SK-N-SH (cell line): Measurements from ENCODE around the gene SLC9A8. TPM values are rescaled to one million over a fixed set of nuclear protein-coding genes. Genes with fewer than 3 reads are reported as not detected.
"Not testable (repeated sequence)": the region's sequence is repeated elsewhere in the genome, so short reads cannot be mapped to it uniquely, and the experiment has no call there.

Source experiments
- CTCF ChIA-PET: fragments of 300-600, 350-600 bp; formaldehyde crosslinking; extraction: SDS; loops from one replicate; lab custom pipeline; 2021; lab: Yijun Ruan, JAX
- POLR2A ChIA-PET: fragments of 350-600 bp; sonication (Branson Sonifier 250); formaldehyde crosslinking; extraction: SDS; loops from one replicate; lab custom pipeline; 2020; ENCODE audit warnings: antibody characterized with exemption, inconsistent platforms; lab: Yijun Ruan, JAX
- DNase-seq: peaks from one replicate; pipeline ENCODE4 v3.0.0; 2012
- H2AFZ ChIP-seq: fragments of 200-600 bp; sonication (generic); 2 replicates; pipeline ENCODE4 v1.8.1; 2016; ENCODE audit warnings: antibody characterized with exemption, mild to moderate bottlenecking, low read depth
- H3F3A ChIP-seq: fragments of 200-600 bp; sonication (generic); replicated peaks from 2 replicates; pipeline ENCODE3; 2016; ENCODE audit warnings: antibody characterized with exemption, mild to moderate bottlenecking; ENCODE audit not compliant: insufficient read depth
- H3K27ac ChIP-seq, 2 experiments: fragments of 200-500 bp in 1 of 2; fragments of 200-600 bp in 1 of 2; sonication (Bioruptor generic) in 1 of 2; sonication (generic), shearing (Covaris generic) in 1 of 2; 2 replicates each; pipeline versions ENCODE4 v1.5.1 to v1.6.1; 2014 to 2016; ENCODE audit warnings: low read depth in 2 of 2, inconsistent platforms in 1 of 2, low read length in 1 of 2, mild to moderate bottlenecking in 1 of 2, mixed read lengths in 1 of 2
- H3K27me3 ChIP-seq: fragments of 200-600 bp; sonication (generic), shearing (Covaris generic); 2 replicates; pipeline ENCODE4 v1.6.1; 2016; ENCODE audit warnings: mixed run types; ENCODE audit not compliant: insufficient read depth
- H3K36me3 ChIP-seq, 2 experiments: fragments of 200-500 bp in 1 of 2; fragments of 200-600 bp in 1 of 2; sonication (Bioruptor generic) in 1 of 2; sonication (generic) in 1 of 2; replicated peaks in 1 of 2; 2 replicates each; pipeline versions ENCODE3 to v1.5.1; 2014 to 2016; ENCODE audit warnings: low read length in 1 of 2, mild to moderate bottlenecking in 1 of 2; ENCODE audit not compliant: insufficient read depth in 2 of 2, control insufficient read depth in 1 of 2
- H3K4me1 ChIP-seq, 2 experiments: fragments of 200-500 bp in 1 of 2; fragments of 200-600 bp in 1 of 2; sonication (Bioruptor generic) in 1 of 2; sonication (generic), shearing (Covaris generic) in 1 of 2; 2 replicates each; pipeline versions ENCODE4 v1.5.1 to v1.6.1; 2014 to 2016; ENCODE audit warnings: low read depth in 1 of 2, low read length in 1 of 2, mixed run types in 1 of 2; ENCODE audit not compliant: insufficient read depth in 2 of 2, control insufficient read depth in 1 of 2
- H3K4me2 ChIP-seq: fragments of 200-600 bp; sonication (generic), shearing (Covaris generic); 2 replicates; pipeline ENCODE4 v1.6.1; 2017; ENCODE audit warnings: mixed run types
- H3K4me3 ChIP-seq, 2 experiments: fragments of 200-500 bp in 1 of 2; fragments of 200-600 bp in 1 of 2; sonication (Bioruptor generic) in 1 of 2; sonication (generic), shearing (Covaris generic) in 1 of 2; 2 replicates each; pipeline versions ENCODE4 v1.5.1 to v1.8.1; 2014 to 2016; ENCODE audit warnings: low read depth in 2 of 2, inconsistent platforms in 1 of 2, low read length in 1 of 2, mild to moderate bottlenecking in 1 of 2, mixed read lengths in 1 of 2, moderate library complexity in 1 of 2
- H3K79me2 ChIP-seq: fragments of 200-600 bp; sonication (generic); 2 replicates; pipeline ENCODE4 v1.8.1; 2017; ENCODE audit warnings: mild to moderate bottlenecking; ENCODE audit not compliant: insufficient read depth
- H3K9ac ChIP-seq: fragments of 200-600 bp; sonication (generic); 2 replicates; pipeline ENCODE4 v1.6.1; 2017; ENCODE audit warnings: mixed run types
- H3K9me2 ChIP-seq: fragments of 200-600 bp; sonication (generic); 2 replicates; pipeline ENCODE4 v1.6.1; 2017; ENCODE audit warnings: mixed run types
- H3K9me3 ChIP-seq: fragments of 200-600 bp; sonication (generic); 2 replicates; pipeline ENCODE4 v1.6.1; 2017; ENCODE audit warnings: mixed run types, mild to moderate bottlenecking, moderate library complexity
- H4K20me1 ChIP-seq: fragments of 200-600 bp; sonication (generic); 2 replicates; pipeline ENCODE4 v1.6.1; 2017; ENCODE audit warnings: mild to moderate bottlenecking, mixed run types; ENCODE audit not compliant: insufficient read depth
- CHD2 ChIP-seq: fragments of 150-350 bp; IDR thresholded peaks from 2 replicates; pipeline ENCODE4 v1.6.1; 2018; ENCODE audit warnings: low read length; ENCODE audit not compliant: partially characterized antibody
- FOXJ3 ChIP-seq: sonication (generic); formaldehyde crosslinking; IDR thresholded peaks from 2 replicates; pipeline ENCODE4 v1.5.1; 2020; ENCODE audit warnings: mild to moderate bottlenecking, missing genetic modification reagents
- GABPA ChIP-seq: IDR thresholded peaks from 2 replicates; pipeline ENCODE4 v1.4.0; 2012; ENCODE audit warnings: low read depth, mild to moderate bottlenecking
- RFX5 ChIP-seq: IDR thresholded peaks from 2 replicates; pipeline ENCODE4 v1.6.1; 2012; ENCODE audit warnings: mild to moderate bottlenecking, improper control_type of control experiment, low read length
- SIN3A ChIP-seq: IDR thresholded peaks from 2 replicates; pipeline ENCODE4 v1.6.1; 2012; ENCODE audit warnings: low read depth, mild to moderate bottlenecking, low read length, moderate library complexity, borderline replicate concordance
- SMC3 ChIP-seq: IDR thresholded peaks from 2 replicates; pipeline ENCODE4 v1.6.1; 2012; ENCODE audit warnings: low read depth, low read length, improper control_type of control experiment
- WGBS: methylation state at CpG from one replicate; pipeline ENCODE4 v1.1.6; 2017; ENCODE audit warnings: low lambda C conversion rate; 5-methylcytosine and 5-hydroxymethylcytosine counted together
- polyA plus RNA-seq, 3 experiments: library from polyadenylated mRNA; depleted of rRNA; stranded (reverse); fragments of >200 nt; gene quantifications; 2 replicates each; pipeline ENCODE4 v1.2.3, GENCODE V29; 2012

SLC9A8 gene
- polyA plus RNA-seq, 1 of the 3 experiments (the other 2 are of a cell fraction), result 3.4 TPM

DNA sequence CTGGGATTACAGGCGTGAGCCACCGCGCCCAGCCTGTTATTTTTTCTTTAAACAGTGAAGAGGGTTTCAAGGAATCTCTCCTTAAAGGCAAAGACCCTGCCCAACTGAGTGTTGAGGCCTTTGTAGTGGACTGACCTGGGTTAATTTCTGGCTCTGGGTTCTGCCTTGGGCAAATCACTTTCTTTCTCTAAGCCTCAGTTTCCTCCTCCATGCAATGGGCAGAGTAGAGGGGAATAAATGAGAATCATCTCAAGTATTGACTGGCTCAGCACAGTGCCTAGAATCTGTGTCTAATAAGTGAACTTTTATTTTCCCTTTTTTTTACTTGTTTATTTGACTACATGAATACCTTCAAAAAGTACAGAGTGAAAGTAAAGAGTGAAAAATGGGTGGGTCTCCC, 31.0 kb upstream of the SLC9A8 start:
- H4K20me1 ChIP-seq, result no peaks in the 10 kb centered on the region
- no peak overlapping the region for H3K27ac ChIP-seq
- no peaks in the 10 kb centered on the region for H3K4me1 ChIP-seq
- H3K9ac ChIP-seq, result no peak overlapping the region
- ChIA-PET POLR2A (no interaction called here), CTCF (no interaction called here)
- TF ChIP-seq FOXJ3 (CRISPR knock-in tag) (no peak), RFX5 (no peak), SIN3A (no peak), CHD2 (no peak), SMC3 (no peak), GABPA (no peak)
- no peak overlapping the region for H3K4me3 ChIP-seq
- H3F3A ChIP-seq, result no peaks in the 10 kb centered on the region
- H3K36me3 ChIP-seq, result no peaks in the 10 kb centered on the region
- H3K4me2 ChIP-seq, result no peak overlapping the region
- H3K9me3 ChIP-seq, result no peaks in the 10 kb centered on the region
- no peaks in the 10 kb centered on the region for H3K79me2 ChIP-seq
- no peak overlapping the region for H2AFZ ChIP-seq
- 97% methylated on average over 3 of the region's 3 CpGs for WGBS
- DNase-seq, result no peak
- no peaks in the 10 kb centered on the region for H3K27me3 ChIP-seq
- no peaks in the 10 kb centered on the region for H3K9me2 ChIP-seq

DNA sequence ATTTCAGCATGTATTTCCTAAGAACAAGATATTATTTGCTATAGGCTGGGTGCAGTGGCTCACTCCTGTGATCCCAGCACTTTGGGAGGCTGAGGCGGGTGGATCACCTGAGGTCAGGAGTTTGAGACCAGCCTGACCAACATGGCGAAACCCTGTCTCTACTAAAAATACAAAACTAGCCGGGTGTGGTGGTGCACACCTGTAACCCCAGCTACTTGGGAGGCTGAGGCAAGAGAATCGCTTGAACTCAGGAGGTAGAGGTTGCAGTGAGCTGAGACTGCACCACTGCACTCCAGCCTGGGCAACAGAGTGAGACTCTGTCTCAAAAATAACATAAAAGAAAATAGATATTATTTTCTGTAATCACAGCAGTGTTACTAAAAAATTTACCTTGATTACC, 30.2 kb upstream of the SLC9A8 start:
- H3K36me3 ChIP-seq, H3K79me2 ChIP-seq, H3F3A ChIP-seq, H4K20me1 ChIP-seq, H2AFZ ChIP-seq, H3K27ac ChIP-seq, H3K4me1 ChIP-seq, H3K9ac ChIP-seq, H3K9me2 ChIP-seq, H3K4me2 ChIP-seq, CTCF ChIA-PET, H3K4me3 ChIP-seq, H3K9me3 ChIP-seq, POLR2A ChIA-PET, DNase-seq, H3K27me3 ChIP-seq: not testable (repeated sequence)
- 90% methylated on average over 4 of the region's 4 CpGs for WGBS

DNA sequence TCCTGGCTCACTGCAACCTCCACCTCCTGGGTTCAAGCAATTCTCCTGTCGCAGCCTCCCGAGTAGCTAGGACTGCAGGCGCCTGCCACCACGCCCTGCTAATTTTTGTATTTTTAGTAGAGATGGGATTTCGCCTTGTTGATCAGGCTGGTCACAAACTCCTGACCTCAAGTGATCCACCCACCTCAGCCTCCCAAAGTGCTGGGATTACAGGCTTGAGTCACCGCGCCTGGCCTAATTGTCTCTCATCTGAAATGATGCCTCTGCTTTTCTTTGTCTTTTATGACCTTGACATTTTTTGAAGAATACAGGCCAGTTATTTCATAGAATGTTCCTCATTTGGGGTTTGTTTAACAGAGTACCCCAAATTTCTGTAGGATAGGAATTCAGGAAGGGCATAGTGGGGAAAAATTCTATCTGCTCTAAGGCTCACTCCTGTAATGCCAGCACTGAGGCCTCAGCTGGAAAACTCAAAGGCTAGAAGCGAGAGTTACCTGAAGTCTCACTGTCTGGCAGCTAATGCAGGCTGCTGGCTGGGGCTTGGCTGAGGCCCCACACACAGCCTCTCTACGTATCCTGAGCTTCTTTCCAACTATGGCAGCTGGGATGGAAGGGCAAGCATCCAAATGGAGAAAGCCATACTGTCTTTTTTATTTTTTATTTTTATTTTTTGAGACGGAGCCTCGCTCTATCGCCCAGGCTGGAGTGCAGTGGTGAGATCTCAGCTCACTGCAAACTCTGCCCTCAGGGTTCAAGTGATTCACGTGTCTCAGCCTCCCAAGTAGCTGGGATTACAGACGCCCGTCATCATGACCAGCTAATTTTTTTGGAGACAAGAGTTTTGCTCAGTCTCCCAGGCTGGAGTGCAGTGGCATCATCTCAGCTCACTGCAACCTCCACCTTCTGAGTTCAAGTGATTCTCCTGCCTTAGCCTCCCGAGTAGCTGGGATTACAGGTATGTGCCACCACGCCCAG, 29.3 kb upstream of the SLC9A8 start:
- H3F3A ChIP-seq, H3K36me3 ChIP-seq, CTCF ChIA-PET, POLR2A ChIA-PET, H3K4me1 ChIP-seq, H3K9me3 ChIP-seq, H3K9me2 ChIP-seq, H3K4me2 ChIP-seq, H3K27ac ChIP-seq, H2AFZ ChIP-seq, H3K9ac ChIP-seq, H3K4me3 ChIP-seq, DNase-seq, H3K27me3 ChIP-seq, H3K79me2 ChIP-seq, H4K20me1 ChIP-seq: not testable (repeated sequence)
- WGBS, result 94% methylated on average over 17 of the region's 17 CpGs
